Endothelial cell (in vitro differentiated cells): ENCODE measurements around the gene SMIM8. TPM values are rescaled to one million over a fixed set of nuclear protein-coding genes. Genes with fewer than 3 reads are reported as not detected.
"Not testable (repeated sequence)": the region's sequence is repeated elsewhere in the genome, so short reads cannot be mapped to it uniquely, and the experiment has no call there.

ENCODE experiments used
- DNase-seq: peaks from one replicate; pipeline ENCODE4 v3.0.0; 2021; ENCODE audit warnings: low spot score
- H3K27ac Mint-ChIP-seq: one replicate; pipeline ENCODE4 v1.8.0; 2021; ENCODE audit warnings: mixed read lengths, inconsistent platforms; ENCODE audit not compliant: unreplicated experiment
- H3K27me3 Mint-ChIP-seq: one replicate; pipeline ENCODE4 v1.8.0; 2021; ENCODE audit warnings: mild to moderate bottlenecking, moderate library complexity, mixed read lengths, inconsistent platforms; ENCODE audit not compliant: unreplicated experiment
- H3K36me3 Mint-ChIP-seq: one replicate; pipeline ENCODE4 v1.8.0; 2021; ENCODE audit warnings: mild to moderate bottlenecking, low read depth, mixed read lengths, inconsistent platforms; ENCODE audit not compliant: unreplicated experiment
- H3K4me1 Mint-ChIP-seq: one replicate; pipeline ENCODE4 v1.8.0; 2021; ENCODE audit warnings: mild to moderate bottlenecking, mixed read lengths, inconsistent platforms; ENCODE audit not compliant: unreplicated experiment
- H3K4me3 Mint-ChIP-seq: one replicate; pipeline ENCODE4 v1.8.0; 2021; ENCODE audit warnings: mild to moderate bottlenecking, mixed read lengths, inconsistent platforms; ENCODE audit not compliant: unreplicated experiment
- H3K9me3 Mint-ChIP-seq: one replicate; pipeline ENCODE4 v1.8.0; 2021; ENCODE audit warnings: mixed read lengths, inconsistent platforms; ENCODE audit not compliant: unreplicated experiment
- CTCF ChIP-seq: fragments of 200-600 bp; sonication (generic); IDR thresholded peaks from one replicate; pipeline ENCODE4 v1.5.0; 2021; ENCODE audit warnings: antibody characterized with exemption; ENCODE audit not compliant: unreplicated experiment
- total RNA-seq: library from RNA; stranded (reverse); fragmentation: NEBNext Ultra II Directional; extraction: Animal tissue kit (Norgen Biotek cat#: 25700); gene quantifications from one replicate; pipeline ENCODE4 v1.2.1, GENCODE V29; 2021; ENCODE audit not compliant: unreplicated experiment

SMIM8 gene
- total RNA-seq, 1 donor from 2014 or later = 11.6 TPM

GRCh38 chr6:87289571-87289970 lies 32.8 kb upstream of the SMIM8 start:
- Mint-ChIP-seq H3K4me1 (no peaks in the 10 kb centered on the region), H3K27me3 (peaks cover 1% of the 10 kb centered on the region), H3K36me3 (no peaks in the 10 kb centered on the region), H3K4me3 (no peak overlapping the region), H3K9me3 (no peaks in the 10 kb centered on the region), H3K27ac (no peak overlapping the region)
- DNase-seq = no peak
- no peak for TF ChIP-seq CTCF

- H3K9me3 Mint-ChIP-seq = no peaks in the 10 kb centered on the region
- no peaks in the 10 kb centered on the region for H3K4me1 Mint-ChIP-seq
- TF ChIP-seq CTCF = no peak
- no peak for DNase-seq
- H3K4me3 Mint-ChIP-seq = no peak overlapping the region
- no peak overlapping the region for H3K27ac Mint-ChIP-seq
- no peaks in the 10 kb centered on the region for H3K27me3 Mint-ChIP-seq
- H3K36me3 Mint-ChIP-seq = no peaks in the 10 kb centered on the region
Measured at GRCh38 chr6:87291883-87292282, 30.5 kb upstream of the SMIM8 start.

GRCh38 chr6:87293526-87293925 lies 28.9 kb upstream of the SMIM8 start:
- Mint-ChIP-seq H3K27me3 (no peaks in the 10 kb centered on the region), H3K27ac (no peak overlapping the region), H3K4me3 (no peak overlapping the region), H3K4me1 (no peaks in the 10 kb centered on the region), H3K9me3 (no peaks in the 10 kb centered on the region), H3K36me3 (no peaks in the 10 kb centered on the region)
- no peak for DNase-seq
- TF ChIP-seq CTCF = no peak

GRCh38 chr6:87297119-87297518 lies 25.3 kb upstream of the SMIM8 start:
- H3K27me3 Mint-ChIP-seq = no peaks in the 10 kb centered on the region
- no peak for TF ChIP-seq CTCF
- no peak overlapping the region for H3K27ac Mint-ChIP-seq
- peaks cover 4% of the 10 kb centered on the region for H3K36me3 Mint-ChIP-seq
- DNase-seq = no peak
- H3K4me3 Mint-ChIP-seq = no peak overlapping the region
- H3K9me3 Mint-ChIP-seq = no peaks in the 10 kb centered on the region
- no peaks in the 10 kb centered on the region for H3K4me1 Mint-ChIP-seq

GRCh38 chr6:87301277-87301676 lies 21.1 kb upstream of the SMIM8 start:
- H3K36me3 Mint-ChIP-seq, H3K4me3 Mint-ChIP-seq, H3K27me3 Mint-ChIP-seq, H3K27ac Mint-ChIP-seq, DNase-seq, H3K9me3 Mint-ChIP-seq, H3K4me1 Mint-ChIP-seq: not testable (repeated sequence)

- H3K4me3 Mint-ChIP-seq = no peak overlapping the region
- H3K4me1 Mint-ChIP-seq = no peaks in the 10 kb centered on the region
- H3K27ac Mint-ChIP-seq = no peak overlapping the region
- TF ChIP-seq CTCF = no peak
- no peak for DNase-seq
- no peaks in the 10 kb centered on the region for H3K9me3 Mint-ChIP-seq
- peaks cover 3% of the 10 kb centered on the region for H3K27me3 Mint-ChIP-seq
- H3K36me3 Mint-ChIP-seq = no peaks in the 10 kb centered on the region
Measured at GRCh38 chr6:87308970-87309369, 13.4 kb upstream of the SMIM8 start.
